Liver (tissue), 3 donors: ENCODE results near the gene KRTAP3-2.

Experiments
- CTCF ChIP-seq: fragments of 150-350 bp; IDR thresholded peaks from 2 replicates; pipeline ENCODE4 v1.5.1; 2017; ENCODE audit warnings: improper control_type of control experiment, low read depth, low read length; ENCODE audit not compliant: missing input control
- MAX ChIP-seq: IDR thresholded peaks from 2 replicates; pipeline ENCODE4 v1.6.1; 2016; ENCODE audit warnings: antibody characterized with exemption
- NR2F2 ChIP-seq: IDR thresholded peaks from 2 replicates; pipeline ENCODE4 v1.6.1; 2016; ENCODE audit warnings: antibody characterized with exemption
- RXRA ChIP-seq, 2 donors: IDR thresholded peaks; 2 replicates each; pipeline ENCODE4 v1.6.1; 2017 to 2018; ENCODE audit warnings: antibody characterized with exemption in 2 of 2, mild to moderate bottlenecking in 1 of 2
- TAF1 ChIP-seq: conservative IDR thresholded peaks from 2 replicates; pipeline ENCODE4 v1.6.1; 2016; ENCODE audit warnings: antibody characterized with exemption, mild to moderate bottlenecking
- donor health status: healthy.
- donor health status: healthy.

- TF ChIP-seq TAF1 (no peak), CTCF (no peak), RXRA (IDR thresholded peaks at IDR 0.05) (no peak), MAX (no peak), NR2F2 (no peak)
Observed at GRCh38 chr17:40980596-40980995, 19.1 kb downstream of the KRTAP3-2 start.
